Smooth muscle cell (in vitro differentiated cells): Measurements from ENCODE around the gene IL18RAP. TPM values are rescaled to one million over a fixed set of nuclear protein-coding genes. Genes with fewer than 3 reads are reported as not detected.

Experiments used
- DNase-seq: peaks from one replicate; lab custom pipeline; 2025; ENCODE audit not compliant: unreplicated experiment; lab: John Stamatoyannopoulos, UW
- H2AFZ ChIP-seq: fragments of 200-600 bp; sonication (generic); 2 replicates; pipeline ENCODE4 v1.6.0; 2016; ENCODE audit warnings: antibody characterized with exemption, low read depth, mild to moderate bottlenecking
- H3F3A ChIP-seq: fragments of 200-600 bp; sonication (generic); 2 replicates; pipeline ENCODE4 v1.6.0; 2017; ENCODE audit warnings: antibody characterized with exemption, low read depth
- H3K27ac ChIP-seq: fragments of 200-600 bp; sonication (generic); 2 replicates; pipeline ENCODE4 v1.5.1; 2016; ENCODE audit warnings: low read depth, mild to moderate bottlenecking
- H3K27me3 ChIP-seq: fragments of 200-600 bp; sonication (generic); 2 replicates; pipeline ENCODE4 v1.6.1; 2016; ENCODE audit warnings: low read depth, mild to moderate bottlenecking
- H3K36me3 ChIP-seq: fragments of 200-600 bp; sonication (generic); 2 replicates; pipeline ENCODE4 v1.5.1; 2016; ENCODE audit warnings: low read depth
- H3K4me1 ChIP-seq: fragments of 200-600 bp; sonication (generic); 2 replicates; pipeline ENCODE4 v1.5.1; 2016; ENCODE audit warnings: low read depth
- H3K4me2 ChIP-seq: fragments of 200-600 bp; sonication (generic); 2 replicates; pipeline ENCODE4 v1.6.0; 2016; ENCODE audit warnings: mild to moderate bottlenecking
- H3K4me3 ChIP-seq: fragments of 200-600 bp; sonication (generic); 2 replicates; pipeline ENCODE4 v1.5.1; 2016; ENCODE audit warnings: mild to moderate bottlenecking
- H3K79me2 ChIP-seq: fragments of 200-600 bp; sonication (generic); 2 replicates; pipeline ENCODE4 v1.6.0; 2016; ENCODE audit warnings: low read depth, mild to moderate bottlenecking
- H3K9ac ChIP-seq: fragments of 200-600 bp; sonication (generic); 2 replicates; pipeline ENCODE4 v1.6.0; 2016; ENCODE audit warnings: low read depth
- H3K9me3 ChIP-seq: fragments of 200-600 bp; sonication (generic); replicated peaks from 2 replicates; pipeline ENCODE4 v1.5.1; 2016; ENCODE audit warnings: low read depth
- H4K20me1 ChIP-seq: fragments of 200-600 bp; sonication (generic); 2 replicates; pipeline ENCODE4 v1.6.0; 2016; ENCODE audit warnings: low read depth
- WGBS: methylation state at CpG from one replicate; pipeline ENCODE4 v1.1.7; 2016; ENCODE audit warnings: low lambda C conversion rate; 5-methylcytosine and 5-hydroxymethylcytosine counted together
- polyA plus RNA-seq: library from polyadenylated mRNA; unstranded; fragments of >200 nt; fragmentation: Nextera tagmentation; extraction: Ambion mirVana; gene quantifications from 2 replicates; pipeline ENCODE4 v1.2.1, GENCODE V29; 2016
- total RNA-seq: library from RNA; depleted of rRNA; stranded (reverse); fragments of >200 nt; gene quantifications from 2 replicates; pipeline ENCODE4 v1.2.3, GENCODE V29; 2014
- TF ChIP-seq, protein P1 (sequence below): fragments of 200-600 bp; sonication (generic); IDR thresholded peaks from 2 replicates; pipeline ENCODE4 v1.5.1; 2017; ENCODE audit warnings: borderline replicate concordance, mild to moderate bottlenecking, antibody characterized with exemption; ENCODE audit not compliant: insufficient read depth, poor library complexity, severe bottlenecking

Gene IL18RAP
- total and polyA plus RNA-seq, 2 experiments from 2014 or later: not detected

DNA sequence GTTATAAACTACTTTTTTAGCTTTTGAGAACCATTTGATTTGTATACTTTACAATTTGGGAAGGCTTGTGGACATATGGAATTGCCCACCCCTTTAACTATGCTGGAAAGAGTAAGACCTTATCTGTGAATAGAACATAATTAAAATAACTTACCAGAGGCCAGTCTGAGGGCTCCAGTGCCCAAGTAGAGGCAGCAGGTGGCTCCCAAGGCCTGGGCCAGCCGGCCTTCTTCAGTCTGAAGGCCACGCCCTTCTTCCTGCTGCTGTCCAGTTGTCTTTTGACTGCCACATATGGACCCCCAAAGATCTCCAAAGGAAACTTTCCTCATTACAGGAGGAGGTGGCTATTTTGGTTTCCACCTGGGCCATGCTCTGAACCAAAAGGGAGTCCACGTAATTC is 12.0 kb upstream of the IL18RAP start:
- H3K4me3 ChIP-seq: no peak overlapping the region
- no peaks in the 10 kb centered on the region for H3K36me3 ChIP-seq
- no peak overlapping the region for H3K9ac ChIP-seq
- H3K4me2 ChIP-seq: no peak overlapping the region
- no peak for DNase-seq
- no peaks in the 10 kb centered on the region for H3K27me3 ChIP-seq
- H4K20me1 ChIP-seq: no peaks in the 10 kb centered on the region
- H3K4me1 ChIP-seq: no peaks in the 10 kb centered on the region
- H3K27ac ChIP-seq: no peak overlapping the region
- no peak overlapping the region for H2AFZ ChIP-seq
- TF ChIP-seq, protein P1, sequence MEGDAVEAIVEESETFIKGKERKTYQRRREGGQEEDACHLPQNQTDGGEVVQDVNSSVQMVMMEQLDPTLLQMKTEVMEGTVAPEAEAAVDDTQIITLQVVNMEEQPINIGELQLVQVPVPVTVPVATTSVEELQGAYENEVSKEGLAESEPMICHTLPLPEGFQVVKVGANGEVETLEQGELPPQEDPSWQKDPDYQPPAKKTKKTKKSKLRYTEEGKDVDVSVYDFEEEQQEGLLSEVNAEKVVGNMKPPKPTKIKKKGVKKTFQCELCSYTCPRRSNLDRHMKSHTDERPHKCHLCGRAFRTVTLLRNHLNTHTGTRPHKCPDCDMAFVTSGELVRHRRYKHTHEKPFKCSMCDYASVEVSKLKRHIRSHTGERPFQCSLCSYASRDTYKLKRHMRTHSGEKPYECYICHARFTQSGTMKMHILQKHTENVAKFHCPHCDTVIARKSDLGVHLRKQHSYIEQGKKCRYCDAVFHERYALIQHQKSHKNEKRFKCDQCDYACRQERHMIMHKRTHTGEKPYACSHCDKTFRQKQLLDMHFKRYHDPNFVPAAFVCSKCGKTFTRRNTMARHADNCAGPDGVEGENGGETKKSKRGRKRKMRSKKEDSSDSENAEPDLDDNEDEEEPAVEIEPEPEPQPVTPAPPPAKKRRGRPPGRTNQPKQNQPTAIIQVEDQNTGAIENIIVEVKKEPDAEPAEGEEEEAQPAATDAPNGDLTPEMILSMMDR: no peak
- peaks cover 7% of the 10 kb centered on the region for H3K9me3 ChIP-seq
- no peaks in the 10 kb centered on the region for H3F3A ChIP-seq
- no peaks in the 10 kb centered on the region for H3K79me2 ChIP-seq
- 86% methylated on average over 3 of the region's 3 CpGs for WGBS

DNA sequence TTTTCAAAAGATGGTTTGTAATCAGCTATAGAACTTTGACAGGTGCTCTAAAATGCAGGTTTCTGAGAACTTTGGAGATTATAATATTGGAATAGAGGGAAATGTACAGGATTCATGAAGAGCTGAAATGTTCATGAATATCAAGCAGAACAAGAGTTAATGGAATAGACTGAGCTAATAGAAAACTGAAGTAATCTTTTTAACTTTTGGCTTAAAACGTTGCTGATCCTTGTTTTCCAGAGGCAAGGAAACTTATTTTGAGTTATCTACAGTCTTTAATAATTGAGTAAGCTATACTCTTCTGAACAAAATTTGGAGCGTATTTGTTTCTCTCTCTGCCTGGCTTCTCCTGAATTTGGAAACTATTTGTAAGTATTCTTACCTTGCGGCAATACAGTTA is 10.8 kb upstream of the IL18RAP start:
- H3K4me3 ChIP-seq: no peak overlapping the region
- H3K4me2 ChIP-seq: no peak overlapping the region
- no peak overlapping the region for H3K27ac ChIP-seq
- peaks cover 7% of the 10 kb centered on the region for H3K9me3 ChIP-seq
- H3K36me3 ChIP-seq: no peaks in the 10 kb centered on the region
- H3K9ac ChIP-seq: no peak overlapping the region
- no peaks in the 10 kb centered on the region for H4K20me1 ChIP-seq
- WGBS: 89% methylated on average over 3 of the region's 3 CpGs
- TF ChIP-seq, protein P1: no peak
- H2AFZ ChIP-seq: no peak overlapping the region
- H3K27me3 ChIP-seq: no peaks in the 10 kb centered on the region
- DNase-seq: no peak
- no peaks in the 10 kb centered on the region for H3K79me2 ChIP-seq
- H3F3A ChIP-seq: no peaks in the 10 kb centered on the region
- H3K4me1 ChIP-seq: no peaks in the 10 kb centered on the region

DNA sequence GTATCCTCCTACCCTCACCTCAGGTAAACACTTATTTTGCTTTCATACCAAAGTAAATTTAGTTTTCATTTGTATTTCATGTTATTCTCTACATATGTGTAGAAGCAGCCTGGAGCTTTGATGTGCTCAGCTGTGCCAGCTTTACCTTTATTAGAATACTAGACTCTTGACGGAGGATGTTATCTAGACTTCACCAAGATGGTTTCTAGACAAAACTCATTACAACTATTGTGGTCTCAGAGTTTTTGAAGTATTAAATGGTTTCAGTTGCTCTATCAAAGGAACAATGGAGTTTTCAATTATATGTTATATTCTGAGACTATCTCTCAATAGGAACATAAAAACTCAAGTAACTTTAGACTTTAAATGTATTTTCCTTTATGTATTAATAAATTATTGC is 5.0 kb upstream of the IL18RAP start:
- H3K4me3 ChIP-seq: no peak overlapping the region
- no peaks in the 10 kb centered on the region for H3K9me3 ChIP-seq
- H3F3A ChIP-seq: no peaks in the 10 kb centered on the region
- no peak overlapping the region for H2AFZ ChIP-seq
- no peaks in the 10 kb centered on the region for H3K36me3 ChIP-seq
- no peak overlapping the region for H3K27ac ChIP-seq
- peaks cover 32% of the 10 kb centered on the region for H3K27me3 ChIP-seq
- DNase-seq: no peak
- H3K9ac ChIP-seq: no peak overlapping the region
- no peaks in the 10 kb centered on the region for H4K20me1 ChIP-seq
- peak overlapping the region; percentile 4 for H3K4me2 ChIP-seq
- no peaks in the 10 kb centered on the region for H3K4me1 ChIP-seq
- TF ChIP-seq, protein P1: no peak
- no peaks in the 10 kb centered on the region for H3K79me2 ChIP-seq
- 60% methylated on average over 1 of the region's 1 CpG for WGBS

DNA sequence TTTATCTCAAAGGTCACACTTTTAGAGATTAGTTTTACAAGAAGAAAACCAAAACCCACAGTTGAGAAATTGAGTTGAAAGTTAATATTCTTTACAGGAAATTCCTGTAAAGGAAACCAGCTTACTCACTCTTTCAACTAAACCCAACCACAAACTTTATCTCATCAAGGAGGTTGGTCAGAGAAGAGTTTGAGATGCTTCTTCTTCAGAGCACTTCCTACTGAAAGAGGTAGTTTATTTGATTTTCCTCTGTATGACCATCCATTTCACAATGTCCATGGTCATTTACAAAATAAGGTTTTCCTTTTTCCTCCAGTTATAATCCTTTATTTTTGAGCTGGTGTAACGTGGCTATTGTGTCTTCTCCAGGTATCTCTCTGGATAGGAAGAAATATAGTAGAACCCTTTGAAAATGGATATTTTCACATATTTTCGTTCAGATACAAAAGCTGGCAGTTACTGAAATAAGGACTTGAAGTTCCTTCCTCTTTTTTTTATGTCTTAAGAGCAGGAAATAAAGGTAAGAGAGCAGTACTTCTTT is 4.5 kb upstream of the IL18RAP start:
- Histone ChIP-seq H3K9ac (no peak overlapping the region), H3K4me2 (peak overlapping the region; percentile 4), H3K4me1 (no peaks in the 10 kb centered on the region), H3F3A (no peaks in the 10 kb centered on the region), H3K27ac (no peak overlapping the region), H2AFZ (no peak overlapping the region), H3K36me3 (no peaks in the 10 kb centered on the region), H3K27me3 (peaks cover 37% of the 10 kb centered on the region), H4K20me1 (no peaks in the 10 kb centered on the region), H3K9me3 (no peaks in the 10 kb centered on the region), H3K4me3 (no peak overlapping the region), H3K79me2 (no peaks in the 10 kb centered on the region)
- TF ChIP-seq, protein P1: no peak
- WGBS: 54% methylated on average over 2 of the region's 2 CpGs
- no peak for DNase-seq
